DOHH2 (cell line): ENCODE results near the gene PRTN3.

Source experiments
- EZH2phosphoT487 ChIP-seq: fragments of 200-600 bp; sonication (generic); IDR thresholded peaks from 2 replicates; pipeline ENCODE4 v1.6.1; 2017; ENCODE audit warnings: borderline replicate concordance, mild to moderate bottlenecking, antibody characterized with exemption, low read length, moderate library complexity, mixed read lengths
- TF ChIP-seq, protein P1 (sequence below): fragments of 200-600 bp; sonication (generic); IDR thresholded peaks from one replicate; pipeline ENCODE4 v1.5.1; 2014; ENCODE audit warnings: antibody characterized with exemption, mild to moderate bottlenecking, low read depth, low read length; ENCODE audit not compliant: poor library complexity, severe bottlenecking

DNA sequence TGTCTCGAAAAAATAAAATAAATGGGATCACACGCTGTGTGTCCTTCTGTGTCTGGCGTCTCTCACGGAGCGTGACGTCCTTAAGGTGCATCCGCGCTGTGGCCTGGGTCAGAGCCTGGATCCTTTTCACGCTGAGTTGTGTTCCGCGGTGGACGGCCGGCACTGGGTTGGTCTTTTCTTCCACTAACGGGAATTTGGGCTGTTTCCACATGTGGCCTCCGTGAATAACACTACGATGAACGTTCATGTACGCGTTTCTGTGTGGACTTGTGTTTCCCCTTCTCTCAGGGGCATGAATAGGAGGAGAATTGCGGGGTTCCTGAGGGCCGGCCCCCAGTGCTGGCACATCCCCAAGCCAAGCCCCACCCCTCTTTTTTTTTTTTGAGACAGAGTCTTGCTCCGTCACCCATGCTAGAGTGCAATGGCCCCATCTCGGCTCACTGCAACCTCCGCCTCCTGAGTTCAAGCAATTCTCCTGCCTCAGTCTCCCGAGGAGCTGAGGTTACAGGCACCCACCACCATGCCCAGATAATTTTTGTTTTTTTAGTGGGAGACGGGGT, 49.7 kb upstream of the PRTN3 start:
- TF ChIP-seq EZH2phosphoT487 = no peak
- TF ChIP-seq, protein P1, sequence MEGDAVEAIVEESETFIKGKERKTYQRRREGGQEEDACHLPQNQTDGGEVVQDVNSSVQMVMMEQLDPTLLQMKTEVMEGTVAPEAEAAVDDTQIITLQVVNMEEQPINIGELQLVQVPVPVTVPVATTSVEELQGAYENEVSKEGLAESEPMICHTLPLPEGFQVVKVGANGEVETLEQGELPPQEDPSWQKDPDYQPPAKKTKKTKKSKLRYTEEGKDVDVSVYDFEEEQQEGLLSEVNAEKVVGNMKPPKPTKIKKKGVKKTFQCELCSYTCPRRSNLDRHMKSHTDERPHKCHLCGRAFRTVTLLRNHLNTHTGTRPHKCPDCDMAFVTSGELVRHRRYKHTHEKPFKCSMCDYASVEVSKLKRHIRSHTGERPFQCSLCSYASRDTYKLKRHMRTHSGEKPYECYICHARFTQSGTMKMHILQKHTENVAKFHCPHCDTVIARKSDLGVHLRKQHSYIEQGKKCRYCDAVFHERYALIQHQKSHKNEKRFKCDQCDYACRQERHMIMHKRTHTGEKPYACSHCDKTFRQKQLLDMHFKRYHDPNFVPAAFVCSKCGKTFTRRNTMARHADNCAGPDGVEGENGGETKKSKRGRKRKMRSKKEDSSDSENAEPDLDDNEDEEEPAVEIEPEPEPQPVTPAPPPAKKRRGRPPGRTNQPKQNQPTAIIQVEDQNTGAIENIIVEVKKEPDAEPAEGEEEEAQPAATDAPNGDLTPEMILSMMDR = no peak
